ENCODE measurements around the gene TAOK3. TPM values are rescaled to one million over a fixed set of nuclear protein-coding genes. Genes with fewer than 3 reads are reported as not detected.
A peak's percentile ranks its signal among the peaks of the same experiment; 100 is the strongest.

TAOK3 gene
- total and polyA plus RNA-seq, 10 of the 15 experiments (the other 5 are each of a cell fraction or from before 2014, with no cell fraction given), result 41.3 to 131 (median 57.8) TPM

DNA sequence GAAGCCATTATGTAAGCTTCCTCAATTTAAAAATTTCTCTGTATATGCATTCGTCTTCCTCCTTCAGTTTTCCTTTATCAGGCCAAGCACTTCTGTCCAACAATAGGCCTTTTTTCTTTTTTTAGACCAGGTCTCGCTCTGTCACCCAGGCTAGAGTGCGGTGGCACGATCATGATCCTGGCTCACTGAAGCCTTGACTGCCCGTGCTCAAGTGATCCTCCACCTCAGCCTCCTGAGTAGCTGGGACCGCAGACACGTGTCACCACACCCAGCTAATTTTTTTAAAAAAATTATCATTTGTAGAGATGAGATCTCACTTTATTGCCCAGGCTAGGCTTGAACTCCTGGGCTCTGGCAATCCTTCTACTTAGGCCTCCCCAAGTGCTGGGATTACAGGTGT is 25.8 kb downstream of the TAOK3 start:
- Histone ChIP-seq H3K4me2 (ENCODE audit: control insufficient read depth, insufficient read depth) (peak overlapping the region; percentile 78), H3K36me3 (ENCODE audit: control insufficient read depth in 2 of 2, insufficient read depth in 2 of 2, low read length in 1 of 2) (no peaks in the 10 kb centered on the region), H2AFZ (ENCODE audit: control insufficient read depth, low read depth, low read length) (no peak overlapping the region), H3K4me1 (ENCODE audit: control insufficient read depth, insufficient read depth, low read length) (peaks cover 21% of the 10 kb centered on the region; the same call in 1 of the 2 replicates), H3K9ac (ENCODE audit: control insufficient read depth, insufficient read depth, low read length) (peak overlapping the region; percentile 32), H4K20me1 (ENCODE audit: control insufficient read depth, insufficient read depth) (no peaks in the 10 kb centered on the region), H3K4me3 (no peak overlapping the region; the same call in 1 of the 2 replicates), H3K27me3 (replicated peaks in 1 of 2; ENCODE audit: control insufficient read depth in 2 of 2, insufficient read depth in 2 of 2, low read length in 1 of 2) (no peaks in the 10 kb centered on the region), H3K9me3 (replicated peaks; ENCODE audit: control insufficient read depth, insufficient read depth, low read length) (no peaks in the 10 kb centered on the region), H3K79me2 (ENCODE audit: control insufficient read depth, insufficient read depth, low read length) (peaks cover 71% of the 10 kb centered on the region), H3K27ac (ENCODE audit: control insufficient read depth, insufficient read depth) (peak overlapping the region; percentile 21)
- WGBS (ENCODE audit: insufficient coverage, insufficient replicate concordance, low lambda C conversion rate, missing lambda C conversion rate), result 28% methylated on average over 7 of the region's 7 CpGs
- peak; percentile 89 for ATAC-seq
- no TSS peak for BruUV-seq (replicated peaks)
- ChIA-PET POLR2A (interaction anchor here (0.6 to 6.5 kb wide), 9 partner anchors 10 to 162 kb away, joined by 3 to 68 read pairs (median 6); no protein-coding TSS in a partner anchor), RAD21 (ENCODE audit: unreplicated experiment) (interaction anchor here (0.8 to 7.0 kb wide), 16 partner anchors 9 to 182 kb away, joined by 3 to 98 read pairs (median 8); partner anchors contain the start of gene SUDS3), CTCF (interaction anchor here (0.6 to 6.0 kb wide), 18 partner anchors 10 to 194 kb away, joined by 3 to 98 read pairs (median 5); partner anchors contain the start of gene SUDS3), SMC1A (ENCODE audit: uncharacterized antibody, unreplicated experiment) (interaction anchor here (0.6 to 6.1 kb wide), 19 partner anchors 10 to 180 kb away, joined by 3 to 125 read pairs (median 7); partner anchors contain the start of genes SUDS3 and TAOK3)
- in situ Hi-C loops (cut with MboI) (no loop called here), intact Hi-C loops (cut with micrococcal nuclease; ENCODE audit: unreplicated experiment) (no loop called here)
- no peak for FAIRE-seq
- TF ChIP-seq, protein P1, sequence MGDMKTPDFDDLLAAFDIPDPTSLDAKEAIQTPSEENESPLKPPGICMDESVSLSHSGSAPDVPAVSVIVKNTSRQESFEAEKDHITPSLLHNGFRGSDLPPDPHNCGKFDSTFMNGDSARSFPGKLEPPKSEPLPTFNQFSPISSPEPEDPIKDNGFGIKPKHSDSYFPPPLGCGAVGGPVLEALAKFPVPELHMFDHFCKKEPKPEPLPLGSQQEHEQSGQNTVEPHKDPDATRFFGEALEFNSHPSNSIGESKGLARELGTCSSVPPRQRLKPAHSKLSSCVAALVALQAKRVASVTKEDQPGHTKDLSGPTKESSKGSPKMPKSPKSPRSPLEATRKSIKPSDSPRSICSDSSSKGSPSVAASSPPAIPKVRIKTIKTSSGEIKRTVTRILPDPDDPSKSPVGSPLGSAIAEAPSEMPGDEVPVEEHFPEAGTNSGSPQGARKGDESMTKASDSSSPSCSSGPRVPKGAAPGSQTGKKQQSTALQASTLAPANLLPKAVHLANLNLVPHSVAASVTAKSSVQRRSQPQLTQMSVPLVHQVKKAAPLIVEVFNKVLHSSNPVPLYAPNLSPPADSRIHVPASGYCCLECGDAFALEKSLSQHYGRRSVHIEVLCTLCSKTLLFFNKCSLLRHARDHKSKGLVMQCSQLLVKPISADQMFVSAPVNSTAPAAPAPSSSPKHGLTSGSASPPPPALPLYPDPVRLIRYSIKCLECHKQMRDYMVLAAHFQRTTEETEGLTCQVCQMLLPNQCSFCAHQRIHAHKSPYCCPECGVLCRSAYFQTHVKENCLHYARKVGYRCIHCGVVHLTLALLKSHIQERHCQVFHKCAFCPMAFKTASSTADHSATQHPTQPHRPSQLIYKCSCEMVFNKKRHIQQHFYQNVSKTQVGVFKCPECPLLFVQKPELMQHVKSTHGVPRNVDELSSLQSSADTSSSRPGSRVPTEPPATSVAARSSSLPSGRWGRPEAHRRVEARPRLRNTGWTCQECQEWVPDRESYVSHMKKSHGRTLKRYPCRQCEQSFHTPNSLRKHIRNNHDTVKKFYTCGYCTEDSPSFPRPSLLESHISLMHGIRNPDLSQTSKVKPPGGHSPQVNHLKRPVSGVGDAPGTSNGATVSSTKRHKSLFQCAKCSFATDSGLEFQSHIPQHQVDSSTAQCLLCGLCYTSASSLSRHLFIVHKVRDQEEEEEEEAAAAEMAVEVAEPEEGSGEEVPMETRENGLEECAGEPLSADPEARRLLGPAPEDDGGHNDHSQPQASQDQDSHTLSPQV (IDR thresholded peaks at IDR 0.05), result no peak
- TF ChIP-seq BHLHE40 (IDR thresholded peaks at IDR 0.05; ENCODE audit: borderline replicate concordance in 1 of 2, low read depth in 2 of 2, low read length in 1 of 2), result peak; percentile 92 to 95
- peak; percentile 45; the same call in 1 of the 2 replicates for TF ChIP-seq EED (IDR thresholded peaks at IDR 0.05; ENCODE audit: low read depth)
- TF ChIP-seq CREM (IDR thresholded peaks at IDR 0.05; ENCODE audit: low read depth), result no peak
- peak; percentile 29; the same call in 1 of the 2 replicates for TF ChIP-seq MTA2 (IDR thresholded peaks at IDR 0.05; ENCODE audit: low read depth)
- peak; percentile 54; the same call in 1 of the 2 replicates for TF ChIP-seq MEF2A (IDR thresholded peaks at IDR 0.05; ENCODE audit: insufficient read depth, low read depth, low read length)
- peak; percentile 78 for TF ChIP-seq RUNX3 (IDR thresholded peaks at IDR 0.05; ENCODE audit: low read length)
- TF ChIP-seq ZNF384 (IDR thresholded peaks at IDR 0.05; ENCODE audit: borderline replicate concordance, low read depth, low read length), result peak; percentile 65; the same call in 1 of the 2 replicates
- peak; percentile 29 to 59; a peak in 2 of 4 replicates for TF ChIP-seq IKZF2 (IDR thresholded peaks at IDR 0.05)
- TF ChIP-seq, protein P2, sequence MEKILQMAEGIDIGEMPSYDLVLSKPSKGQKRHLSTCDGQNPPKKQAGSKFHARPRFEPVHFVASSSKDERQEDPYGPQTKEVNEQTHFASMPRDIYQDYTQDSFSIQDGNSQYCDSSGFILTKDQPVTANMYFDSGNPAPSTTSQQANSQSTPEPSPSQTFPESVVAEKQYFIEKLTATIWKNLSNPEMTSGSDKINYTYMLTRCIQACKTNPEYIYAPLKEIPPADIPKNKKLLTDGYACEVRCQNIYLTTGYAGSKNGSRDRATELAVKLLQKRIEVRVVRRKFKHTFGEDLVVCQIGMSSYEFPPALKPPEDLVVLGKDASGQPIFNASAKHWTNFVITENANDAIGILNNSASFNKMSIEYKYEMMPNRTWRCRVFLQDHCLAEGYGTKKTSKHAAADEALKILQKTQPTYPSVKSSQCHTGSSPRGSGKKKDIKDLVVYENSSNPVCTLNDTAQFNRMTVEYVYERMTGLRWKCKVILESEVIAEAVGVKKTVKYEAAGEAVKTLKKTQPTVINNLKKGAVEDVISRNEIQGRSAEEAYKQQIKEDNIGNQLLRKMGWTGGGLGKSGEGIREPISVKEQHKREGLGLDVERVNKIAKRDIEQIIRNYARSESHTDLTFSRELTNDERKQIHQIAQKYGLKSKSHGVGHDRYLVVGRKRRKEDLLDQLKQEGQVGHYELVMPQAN (conservative IDR thresholded peaks at IDR 0.05), result no peak
- 0 out of 2 replicates have a peak, but pooled peaks have one; percentile 13 for TF ChIP-seq PAX5 (IDR thresholded peaks at IDR 0.05; ENCODE audit: borderline replicate concordance, low read depth, low read length)
- peak; percentile 59 for TF ChIP-seq RAD51 (IDR thresholded peaks at IDR 0.05)
- TF ChIP-seq, protein P3, sequence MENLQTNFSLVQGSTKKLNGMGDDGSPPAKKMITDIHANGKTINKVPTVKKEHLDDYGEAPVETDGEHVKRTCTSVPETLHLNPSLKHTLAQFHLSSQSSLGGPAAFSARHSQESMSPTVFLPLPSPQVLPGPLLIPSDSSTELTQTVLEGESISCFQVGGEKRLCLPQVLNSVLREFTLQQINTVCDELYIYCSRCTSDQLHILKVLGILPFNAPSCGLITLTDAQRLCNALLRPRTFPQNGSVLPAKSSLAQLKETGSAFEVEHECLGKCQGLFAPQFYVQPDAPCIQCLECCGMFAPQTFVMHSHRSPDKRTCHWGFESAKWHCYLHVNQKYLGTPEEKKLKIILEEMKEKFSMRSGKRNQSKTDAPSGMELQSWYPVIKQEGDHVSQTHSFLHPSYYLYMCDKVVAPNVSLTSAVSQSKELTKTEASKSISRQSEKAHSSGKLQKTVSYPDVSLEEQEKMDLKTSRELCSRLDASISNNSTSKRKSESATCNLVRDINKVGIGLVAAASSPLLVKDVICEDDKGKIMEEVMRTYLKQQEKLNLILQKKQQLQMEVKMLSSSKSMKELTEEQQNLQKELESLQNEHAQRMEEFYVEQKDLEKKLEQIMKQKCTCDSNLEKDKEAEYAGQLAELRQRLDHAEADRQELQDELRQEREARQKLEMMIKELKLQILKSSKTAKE (IDR thresholded peaks at IDR 0.05; ENCODE audit: low read depth, poor library complexity, severe bottlenecking), result peak; percentile 13
- no peak for DNase-seq (ENCODE audit: low read depth, low spot score)
